GM23248 (cell line): ENCODE data around the gene PTPN23. TPM values are rescaled to one million over a fixed set of nuclear protein-coding genes. Genes with fewer than 3 reads are reported as not detected.

ENCODE experiments used
- DNase-seq: peaks from one replicate; pipeline ENCODE4 v3.0.0-alpha.2; 2015
- H2AFZ ChIP-seq: fragments of 200-600 bp; sonication (generic); 2 replicates; pipeline ENCODE4 v1.6.1; 2016; ENCODE audit warnings: antibody characterized with exemption
- H3F3A ChIP-seq: fragments of 200-600 bp; sonication (generic); 2 replicates; pipeline ENCODE4 v1.6.1; 2016; ENCODE audit warnings: mild to moderate bottlenecking, antibody characterized with exemption, mixed run types; ENCODE audit not compliant: insufficient read depth
- H3K27ac ChIP-seq: fragments of 200-600 bp; sonication (generic); 2 replicates; pipeline ENCODE4 v1.5.1; 2016; ENCODE audit warnings: mild to moderate bottlenecking
- H3K27me3 ChIP-seq: fragments of 200-600 bp; sonication (generic); replicated peaks from 2 replicates; pipeline ENCODE4 v1.6.1; 2016; ENCODE audit warnings: mild to moderate bottlenecking; ENCODE audit not compliant: insufficient read depth
- H3K36me3 ChIP-seq: fragments of 200-600 bp; sonication (generic); 2 replicates; pipeline ENCODE4 v1.6.1; 2016; ENCODE audit warnings: low read depth, mild to moderate bottlenecking
- H3K4me1 ChIP-seq: fragments of 200-600 bp; sonication (generic); 2 replicates; pipeline ENCODE4 v1.6.1; 2016; ENCODE audit warnings: mild to moderate bottlenecking; ENCODE audit not compliant: insufficient read depth
- H3K4me2 ChIP-seq: fragments of 200-600 bp; sonication (generic); one replicate; pipeline ENCODE4 v1.6.1; 2016; ENCODE audit warnings: mild to moderate bottlenecking; ENCODE audit not compliant: unreplicated experiment
- H3K4me3 ChIP-seq: fragments of 200-600 bp; sonication (generic); 2 replicates; pipeline ENCODE4 v1.5.1; 2016; ENCODE audit warnings: mild to moderate bottlenecking
- H3K79me2 ChIP-seq: fragments of 200-600 bp; sonication (generic); 2 replicates; pipeline ENCODE4 v1.6.1; 2016; ENCODE audit warnings: mild to moderate bottlenecking; ENCODE audit not compliant: insufficient read depth
- H3K9ac ChIP-seq: fragments of 200-600 bp; sonication (generic); 2 replicates; pipeline ENCODE4 v1.6.1; 2016; ENCODE audit warnings: mild to moderate bottlenecking
- H3K9me2 ChIP-seq: fragments of 200-600 bp; sonication (generic); 2 replicates; pipeline ENCODE4 v1.6.1; 2016; ENCODE audit warnings: mixed run types, mild to moderate bottlenecking, moderate library complexity; ENCODE audit not compliant: insufficient read depth
- H3K9me3 ChIP-seq: fragments of 200-600 bp; sonication (generic); one replicate; pipeline ENCODE4 v1.6.1; 2017; ENCODE audit warnings: low read depth
- H4K20me1 ChIP-seq: fragments of 200-600 bp; sonication (generic); 2 replicates; pipeline ENCODE4 v1.6.0; 2016; ENCODE audit not compliant: insufficient read depth
- EZH2 ChIP-seq: fragments of 200-600 bp; sonication (generic); IDR thresholded peaks from 2 replicates; pipeline ENCODE4 v1.6.1; 2018; ENCODE audit warnings: antibody characterized with exemption, mild to moderate bottlenecking; ENCODE audit not compliant: insufficient read depth, poor library complexity, severe bottlenecking
- EZH2phosphoT487 ChIP-seq: fragments of 200-600 bp; sonication (generic); IDR thresholded peaks from 2 replicates; pipeline ENCODE4 v1.6.1; 2018; ENCODE audit warnings: antibody characterized with exemption, moderate library complexity, mild to moderate bottlenecking, low read depth; ENCODE audit not compliant: insufficient read depth
- WGBS, 2 experiments: methylation state at CpG; one replicate each; pipeline ENCODE4 v1.1.6; 2015 to 2017; ENCODE audit warnings: low lambda C conversion rate in 2 of 2, low coverage in 1 of 2; ENCODE audit errors: missing lambda C conversion rate in 2 of 2; 5-methylcytosine and 5-hydroxymethylcytosine counted together
- in situ Hi-C: fragments of 300-500 bp; cut with MboI; formaldehyde crosslinking; loops from 2 replicates; pipeline ENCODE4 v1.15.0; 2020
- polyA plus RNA-seq: library from polyadenylated mRNA; unstranded; fragments of >200 nt; fragmentation: Nextera tagmentation; extraction: Ambion mirVana; gene quantifications from 2 replicates; pipeline ENCODE4 v1.2.1, GENCODE V29; 2016
- total RNA-seq: library from RNA; depleted of rRNA; stranded (reverse); fragments of >200 nt; shearing (Covaris generic); gene quantifications from 2 replicates; pipeline ENCODE4 v1.2.3, GENCODE V29; 2014

The PTPN23 gene
- total and polyA plus RNA-seq, 2 experiments from 2014 or later = 9.0 to 14.3 TPM

DNA sequence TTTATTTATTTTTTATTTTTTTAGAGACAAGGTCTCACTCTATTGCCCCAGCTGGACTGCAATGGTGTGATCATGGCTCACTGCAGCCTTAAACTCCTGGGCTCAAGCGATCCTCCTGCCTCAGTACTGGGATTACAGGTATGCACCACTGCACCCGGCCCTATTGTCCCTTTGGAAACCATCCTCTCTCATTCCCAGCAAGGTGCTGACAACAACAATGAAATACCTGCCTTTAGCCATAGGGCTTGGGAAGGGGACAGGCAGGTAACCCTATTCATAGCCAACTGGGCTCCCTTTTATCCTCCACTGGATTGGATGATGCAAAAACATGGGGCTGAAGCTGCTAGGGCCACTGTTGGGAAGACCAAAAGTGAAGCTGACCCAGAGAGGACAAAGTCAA, 51.9 kb downstream of the PTPN23 start:
- H4K20me1 ChIP-seq = no peaks in the 10 kb centered on the region
- no peak overlapping the region for H3K4me3 ChIP-seq
- TF ChIP-seq EZH2 = no peak
- no peak for TF ChIP-seq EZH2phosphoT487
- H3K4me2 ChIP-seq = no peak overlapping the region
- H3K4me1 ChIP-seq = no peaks in the 10 kb centered on the region
- no peaks in the 10 kb centered on the region; the same call in 1 of the 2 replicates for H3K79me2 ChIP-seq
- H3K9ac ChIP-seq = no peak overlapping the region
- H3K9me3 ChIP-seq = no peaks in the 10 kb centered on the region
- no peak for DNase-seq
- no peaks in the 10 kb centered on the region; the same call in 1 of the 2 replicates for H3K36me3 ChIP-seq
- no peak overlapping the region for H2AFZ ChIP-seq
- no peaks in the 10 kb centered on the region for H3F3A ChIP-seq
- 91 to 100% methylated on average over 2 of the region's 2 CpGs for WGBS, 2 experiments
- H3K27ac ChIP-seq = no peak overlapping the region
- no peaks in the 10 kb centered on the region for H3K27me3 ChIP-seq
- in situ Hi-C loops = no loop called here
- H3K9me2 ChIP-seq = no peaks in the 10 kb centered on the region

DNA sequence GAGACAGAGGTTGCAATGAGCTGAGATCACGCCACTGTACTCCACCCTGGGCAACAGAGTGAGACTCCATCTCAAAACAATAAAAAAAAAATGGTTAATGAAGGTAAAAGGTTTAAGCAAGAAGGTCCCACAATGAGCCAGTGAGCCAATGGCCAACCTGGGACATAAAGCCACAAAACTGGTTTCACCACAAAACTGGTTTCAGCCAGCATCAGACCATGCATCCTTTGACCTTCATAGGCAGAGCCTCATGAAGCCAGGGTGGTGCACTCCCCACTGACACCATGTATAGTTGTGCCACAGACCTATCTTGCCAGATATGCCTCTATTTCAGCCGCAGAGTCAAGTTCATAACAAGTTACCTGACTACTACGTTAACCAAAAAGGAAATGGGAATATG, 53.0 kb downstream of the PTPN23 start:
- no peaks in the 10 kb centered on the region for H3K9me3 ChIP-seq
- 95 to 98% methylated on average over 3 of the region's 3 CpGs for WGBS, 2 experiments

DNA sequence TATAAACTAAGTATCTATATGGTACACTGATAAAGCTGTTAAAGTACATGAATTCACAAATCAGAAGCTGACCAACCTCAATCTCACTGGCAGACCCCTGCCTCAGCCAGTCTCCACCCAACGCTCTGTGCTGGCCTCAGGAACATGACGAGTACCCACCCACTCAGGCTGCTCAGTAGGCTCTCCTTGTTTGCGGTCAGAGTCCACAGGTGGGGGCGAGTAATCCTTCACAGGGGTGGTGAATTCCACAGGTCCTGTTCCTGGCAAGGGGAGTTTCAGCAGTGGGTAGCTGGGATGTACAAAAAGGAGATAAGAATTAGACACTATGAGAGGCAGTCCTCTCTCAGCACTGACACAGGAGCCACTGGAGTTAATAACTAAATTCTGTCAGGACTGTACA, 54.0 kb downstream of the PTPN23 start:
- Histone ChIP-seq H3K36me3 (no peaks in the 10 kb centered on the region; the same call in 1 of the 2 replicates), H3K4me2 (no peak overlapping the region), H3K27me3 (no peaks in the 10 kb centered on the region), H3K4me1 (no peaks in the 10 kb centered on the region), H3K9me2 (no peaks in the 10 kb centered on the region), H2AFZ (no peak overlapping the region), H4K20me1 (no peaks in the 10 kb centered on the region), H3K79me2 (peaks cover 9% of the 10 kb centered on the region), H3K4me3 (no peak overlapping the region), H3K9me3 (no peaks in the 10 kb centered on the region), H3F3A (no peaks in the 10 kb centered on the region), H3K27ac (no peak overlapping the region), H3K9ac (no peak overlapping the region)
- no peak for DNase-seq
- 90 to 99% methylated on average over 4 of the region's 4 CpGs for WGBS, 2 experiments
- TF ChIP-seq EZH2phosphoT487 (no peak), EZH2 (no peak)
- in situ Hi-C loops = no loop called here

More for the DNA sequence above, 53.0 kb downstream of the PTPN23 start:
- peaks cover 5% of the 10 kb centered on the region for H3K79me2 ChIP-seq
- H3K4me3 ChIP-seq = no peak overlapping the region
- no peaks in the 10 kb centered on the region for H3K9me2 ChIP-seq
- H4K20me1 ChIP-seq = no peaks in the 10 kb centered on the region
- no peak overlapping the region for H2AFZ ChIP-seq
- no peak overlapping the region for H3K4me2 ChIP-seq
- no peak for DNase-seq
- H3K4me1 ChIP-seq = no peaks in the 10 kb centered on the region
- TF ChIP-seq EZH2 = no peak
- TF ChIP-seq EZH2phosphoT487 = no peak
- H3F3A ChIP-seq = no peaks in the 10 kb centered on the region
- no peak overlapping the region for H3K9ac ChIP-seq
- H3K36me3 ChIP-seq = no peaks in the 10 kb centered on the region; the same call in 1 of the 2 replicates
- no peaks in the 10 kb centered on the region for H3K27me3 ChIP-seq
- in situ Hi-C loops = no loop called here
- H3K27ac ChIP-seq = no peak overlapping the region

DNA sequence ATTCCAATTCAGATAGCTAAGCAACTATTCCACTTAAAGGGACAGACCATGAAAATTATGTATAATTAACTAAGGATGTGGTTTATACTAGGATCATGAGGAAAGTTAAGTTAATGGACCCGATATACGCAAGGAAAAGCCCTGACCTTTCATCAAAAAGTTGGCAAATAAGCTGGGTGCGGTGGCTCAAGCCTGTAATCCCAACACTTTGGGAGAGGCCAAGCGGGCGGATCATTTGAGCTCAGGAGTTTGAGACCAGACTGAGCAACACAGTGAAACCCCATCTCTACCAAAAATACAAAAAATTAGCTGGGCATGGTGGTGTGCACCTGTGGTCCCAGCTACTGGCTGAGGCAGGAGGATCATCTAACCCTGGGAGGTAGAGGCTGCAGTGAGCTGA, 55.4 kb downstream of the PTPN23 start:
- TF ChIP-seq EZH2phosphoT487 (no peak), EZH2 (no peak)
- Histone ChIP-seq H3K4me3 (no peak overlapping the region), H3K9me2 (no peaks in the 10 kb centered on the region), H3K4me2 (no peak overlapping the region), H3K27ac (no peak overlapping the region), H3K9ac (no peak overlapping the region), H3K27me3 (no peaks in the 10 kb centered on the region), H3K79me2 (peaks cover 21% of the 10 kb centered on the region), H3F3A (no peaks in the 10 kb centered on the region), H3K36me3 (no peaks in the 10 kb centered on the region; the same call in 1 of the 2 replicates), H3K9me3 (no peaks in the 10 kb centered on the region), H3K4me1 (no peaks in the 10 kb centered on the region), H2AFZ (no peak overlapping the region), H4K20me1 (no peaks in the 10 kb centered on the region)
- no peak for DNase-seq
- in situ Hi-C loops = no loop called here
- WGBS, 2 experiments = 95 to 96% methylated on average over 5 of the region's 5 CpGs

DNA sequence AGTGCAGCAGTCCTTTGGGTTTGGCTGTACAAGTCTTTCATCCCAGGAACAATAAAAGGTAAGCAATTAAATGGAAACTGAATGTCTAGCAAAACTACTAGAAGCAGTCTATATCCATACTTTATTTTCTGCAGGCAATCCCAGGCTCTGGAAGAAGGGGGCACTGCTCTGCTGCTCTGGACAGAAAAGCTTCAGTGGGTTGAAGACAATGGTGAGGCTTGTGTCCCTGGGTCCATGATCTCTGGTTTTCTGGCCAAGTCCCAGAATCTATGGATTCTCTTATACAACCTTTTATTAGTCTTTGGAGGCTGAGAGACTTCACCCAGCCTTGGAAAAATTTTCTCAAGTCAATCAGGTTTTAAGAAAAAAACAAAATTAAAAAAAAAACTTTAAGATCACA, 59.3 kb downstream of the PTPN23 start:
- Histone ChIP-seq H3K27ac (no peak overlapping the region), H3K36me3 (no peaks in the 10 kb centered on the region; the same call in 1 of the 2 replicates), H2AFZ (no peak overlapping the region), H3K9ac (no peak overlapping the region), H3K27me3 (no peaks in the 10 kb centered on the region), H3K9me2 (no peaks in the 10 kb centered on the region), H3K79me2 (peaks cover 51% of the 10 kb centered on the region), H4K20me1 (no peaks in the 10 kb centered on the region), H3K4me3 (no peak overlapping the region), H3F3A (peaks cover 14% of the 10 kb centered on the region), H3K4me1 (peaks cover 12% of the 10 kb centered on the region), H3K4me2 (no peak overlapping the region), H3K9me3 (no peaks in the 10 kb centered on the region)
- in situ Hi-C loops = no loop called here
- DNase-seq = peak; percentile 26
- no peak for TF ChIP-seq EZH2
- TF ChIP-seq EZH2phosphoT487 = no peak
